H1 (cell line): Measurements from ENCODE around the gene B3GLCT. TPM values are rescaled to one million over a fixed set of nuclear protein-coding genes. Genes with fewer than 3 reads are reported as not detected.

ENCODE experiments used
- BACH1 ChIP-seq: IDR thresholded peaks from 2 replicates; pipeline ENCODE4 v1.6.1; 2012; ENCODE audit warnings: low read length, improper control_type of control experiment
- CTCF ChIP-seq, 3 experiments: IDR thresholded peaks; 1 replicate in 2 of 3; 2 replicates in 1 of 3; pipeline versions ENCODE4 v1.5.1 to v1.6.1; 2011; ENCODE audit warnings: low read length in 3 of 3, mild to moderate bottlenecking in 3 of 3, inconsistent platforms in 2 of 3, low read depth in 1 of 3, moderate library complexity in 1 of 3; ENCODE audit not compliant: insufficient read depth in 1 of 3; ENCODE audit errors: control extremely low read depth in 1 of 3
- JUN ChIP-seq: IDR thresholded peaks from 2 replicates; pipeline ENCODE4 v1.6.1; 2011; ENCODE audit warnings: low read depth, mild to moderate bottlenecking, improper control_type of control experiment, low read length
- PHF8 ChIP-seq: fragments of 200-600 bp; sonication (generic); conservative IDR thresholded peaks from 2 replicates; pipeline ENCODE4 v1.7.1; 2012; ENCODE audit warnings: low read depth, mild to moderate bottlenecking, inconsistent platforms, low read length, moderate library complexity
- TBP ChIP-seq: IDR thresholded peaks from 2 replicates; pipeline ENCODE4 v1.6.1; 2011; ENCODE audit warnings: low read depth, low read length, improper control_type of control experiment
- YY1 ChIP-seq: IDR thresholded peaks from 2 replicates; pipeline ENCODE4 v1.6.1; 2011; ENCODE audit warnings: low read depth, mild to moderate bottlenecking, low read length
- ZNF274 ChIP-seq: IDR thresholded peaks from 2 replicates; pipeline ENCODE4 v1.7.0; 2012; ENCODE audit warnings: low read length, borderline replicate concordance; ENCODE audit errors: extremely low read depth
- polyA plus RNA-seq, 7 experiments: library from polyadenylated mRNA; depleted of rRNA in 3 of 7; stranded (reverse) in 5 of 7; unstranded in 2 of 7; fragments of >200 nt in 5 of 7; fragments of 200-250 nt in 2 of 7; gene quantifications; 1 replicate in 5 of 7; 2 replicates in 1 of 7; 4 replicates in 1 of 7; pipeline versions ENCODE4 v1.2.1 to v1.2.3, GENCODE V29; 2011 to 2013; ENCODE audit warnings: missing spikeins in 2 of 7, mixed read lengths in 2 of 7
- total RNA-seq: library from RNA; stranded (reverse); fragmentation: NEBNext Ultra II Directional; extraction: Animal tissue kit (Norgen Biotek cat#: 25700); gene quantifications from 2 replicates; pipeline ENCODE4 v1.2.1, GENCODE V29; 2021

B3GLCT gene
- total and polyA plus RNA-seq, 2 of the 8 experiments (the other 6 are each of a cell fraction or from before 2014, with no cell fraction given): 1.5 to 4.1 TPM

- no peak for TF ChIP-seq JUN
- no peak for TF ChIP-seq YY1
- TF ChIP-seq ZNF274: no peak
- TF ChIP-seq CTCF (IDR thresholded peaks at IDR 0.05; ENCODE audit: control extremely low read depth in 1 of 3, insufficient read depth in 1 of 3, low read depth in 1 of 3, low read length in 3 of 3): no peak
- TF ChIP-seq BACH1: no peak
- TF ChIP-seq TBP: no peak
- no peak for TF ChIP-seq PHF8
Observed at GRCh38 chr13:31301119-31301518, 101.3 kb downstream of the B3GLCT start (continued).
